Hematopoietic multipotent progenitor cell treated with erythropoietin and hydrocortisone succinate and interleukin-3 and kit ligand, for 6 days (in vitro differentiated cells): ENCODE measurements around the gene CELF5.
"Not testable (repeated sequence)": the region's sequence is repeated elsewhere in the genome, so short reads cannot be mapped to it uniquely, and the experiment has no call there.

Experiments
- DNase-seq: peaks from one replicate; pipeline ENCODE4 v3.0.0-alpha.2; 2015

CELF5 gene

DNA sequence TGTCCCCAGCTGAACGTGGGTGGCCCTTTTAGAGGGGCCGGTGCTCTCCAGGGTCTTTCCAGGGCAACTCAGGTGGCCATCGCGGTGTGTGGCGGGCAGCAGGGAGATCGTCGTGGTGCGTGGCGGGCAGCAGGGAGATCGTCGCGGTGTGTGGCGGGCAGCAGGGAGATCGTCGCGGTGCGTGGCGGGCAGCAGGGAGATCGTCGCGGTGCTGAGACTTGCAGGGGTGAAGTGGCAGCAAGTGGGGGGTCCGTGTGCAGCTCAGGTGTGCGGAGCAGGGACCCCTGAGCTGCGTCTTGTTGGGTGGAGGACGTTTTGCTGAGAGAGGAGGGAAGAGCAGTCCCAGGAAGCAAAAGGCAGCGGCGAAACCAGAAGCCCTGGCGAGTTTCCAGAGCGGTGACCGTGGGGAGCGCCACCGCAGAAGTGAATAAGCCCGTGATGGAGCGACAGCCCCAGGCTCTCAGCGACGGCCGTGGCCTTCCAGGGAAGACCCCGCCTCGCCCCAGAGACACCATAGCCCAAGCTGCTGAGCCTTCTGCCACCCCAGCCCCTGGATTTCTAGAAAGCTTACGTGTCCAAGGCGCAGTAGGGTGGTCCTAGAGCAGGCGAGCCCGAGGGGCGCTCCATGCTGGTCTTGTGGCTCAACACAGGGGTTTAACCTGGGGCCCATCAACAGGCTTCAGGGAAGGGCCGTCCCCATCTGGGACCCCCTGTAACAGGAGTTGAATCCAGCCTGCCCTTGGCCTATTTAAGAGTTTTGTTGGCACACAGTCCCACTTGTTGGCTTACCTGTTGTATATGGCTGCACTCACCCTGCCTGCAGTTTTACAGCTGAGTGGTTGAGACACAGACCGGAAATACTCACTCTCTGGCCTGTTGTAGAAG is 33.3 kb upstream of the CELF5 start:
- DNase-seq, result no peak

DNA sequence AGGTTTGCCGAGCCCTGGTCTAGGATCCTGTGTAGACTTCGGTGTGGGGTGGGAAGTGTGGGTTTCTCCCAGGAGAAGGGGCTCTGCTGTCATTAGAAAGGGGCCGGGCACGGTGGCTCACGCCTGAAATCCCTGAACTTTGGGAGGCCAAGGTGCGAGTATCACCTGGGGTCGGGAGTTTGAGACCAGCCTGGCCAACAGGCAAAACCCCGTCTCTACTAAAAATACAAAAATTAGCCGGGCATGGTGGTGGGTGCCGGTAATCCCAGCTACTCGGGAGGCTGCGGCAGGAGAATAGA is 32.7 kb upstream of the CELF5 start:
- DNase-seq, result not testable (repeated sequence)

DNA sequence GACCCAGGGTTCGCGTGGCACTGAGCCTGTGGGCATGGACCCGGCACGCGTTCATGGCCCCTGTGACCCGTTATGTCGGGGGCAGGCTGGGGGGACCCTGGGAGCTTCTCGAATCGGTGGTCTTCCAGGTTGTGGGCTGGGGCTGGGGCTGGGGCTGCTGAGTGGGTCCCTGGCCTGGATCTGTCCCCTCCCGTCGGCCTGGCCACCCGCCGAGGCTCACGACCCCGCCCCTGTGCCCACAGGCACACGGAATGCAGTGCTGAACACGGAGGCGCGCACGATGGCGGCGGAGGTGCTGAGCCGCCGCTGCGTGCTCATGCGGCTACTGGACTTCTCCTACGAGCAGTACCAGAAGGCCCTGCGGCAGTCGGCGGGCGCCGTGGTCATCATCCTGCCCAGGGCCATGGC is 32.2 kb upstream of the CELF5 start:
- DNase-seq, result no peak

DNA sequence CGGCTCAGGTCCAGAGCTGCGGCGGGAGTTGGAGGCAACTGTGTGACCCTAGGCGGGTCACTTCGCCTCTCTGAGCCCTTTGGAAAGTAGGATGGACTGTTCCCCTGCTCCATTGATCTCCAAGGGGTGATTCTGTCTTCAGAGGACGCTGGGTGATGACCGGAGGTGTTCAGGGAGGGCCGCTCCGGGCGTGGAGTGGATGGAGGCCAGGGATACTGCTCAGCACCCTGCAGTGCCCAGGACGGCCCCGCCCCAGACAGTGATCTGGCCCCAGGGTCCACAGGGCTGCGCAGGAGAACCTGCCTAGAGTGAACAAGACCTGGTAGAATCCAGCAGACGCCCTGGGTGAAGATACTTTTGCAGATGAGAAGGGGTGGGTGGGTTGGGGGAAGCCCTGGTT is 31.8 kb upstream of the CELF5 start:
- DNase-seq, result no peak

DNA sequence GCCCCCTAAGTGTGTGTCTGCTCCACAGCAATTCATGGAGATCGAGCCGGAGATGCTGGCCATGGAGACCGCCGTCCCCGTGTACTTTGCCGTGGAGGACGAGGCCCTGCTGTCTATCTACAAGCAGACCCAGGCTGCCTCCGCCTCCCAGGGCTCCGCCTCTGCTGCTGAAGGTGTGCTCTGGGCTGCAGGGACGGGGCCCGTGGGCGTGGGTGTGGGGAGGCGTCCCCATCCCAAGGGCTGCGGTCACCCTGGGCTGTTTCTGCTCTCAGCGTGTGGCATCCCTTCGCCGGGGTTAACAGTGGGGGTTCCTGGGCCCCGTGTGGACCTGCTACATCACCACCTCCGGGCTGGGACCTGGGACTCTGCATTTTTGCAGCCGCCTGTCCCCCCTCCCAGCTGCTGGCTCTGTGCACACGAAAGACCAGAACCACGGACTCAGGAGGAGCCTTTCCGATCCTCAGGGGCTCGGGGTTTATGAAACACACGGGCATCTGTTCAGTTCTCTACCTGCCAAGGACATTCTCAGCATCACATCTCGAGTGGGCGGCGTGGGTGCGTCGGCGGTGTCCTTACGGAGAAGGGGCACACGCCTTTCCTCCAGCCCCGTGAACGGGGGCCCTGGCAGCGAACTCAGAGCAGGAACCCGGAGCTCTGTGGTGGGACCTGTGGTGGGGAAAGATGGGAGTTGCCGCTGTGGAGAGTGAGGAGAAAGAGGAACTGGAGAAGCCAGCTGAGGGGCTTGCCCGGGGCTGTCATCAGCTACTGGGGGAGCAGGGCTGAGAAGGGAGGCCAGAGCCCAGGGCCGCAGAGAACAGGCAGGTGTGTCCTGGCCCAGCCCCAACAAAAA is 31.0 kb upstream of the CELF5 start:
- peak; percentile 75 for DNase-seq

DNA sequence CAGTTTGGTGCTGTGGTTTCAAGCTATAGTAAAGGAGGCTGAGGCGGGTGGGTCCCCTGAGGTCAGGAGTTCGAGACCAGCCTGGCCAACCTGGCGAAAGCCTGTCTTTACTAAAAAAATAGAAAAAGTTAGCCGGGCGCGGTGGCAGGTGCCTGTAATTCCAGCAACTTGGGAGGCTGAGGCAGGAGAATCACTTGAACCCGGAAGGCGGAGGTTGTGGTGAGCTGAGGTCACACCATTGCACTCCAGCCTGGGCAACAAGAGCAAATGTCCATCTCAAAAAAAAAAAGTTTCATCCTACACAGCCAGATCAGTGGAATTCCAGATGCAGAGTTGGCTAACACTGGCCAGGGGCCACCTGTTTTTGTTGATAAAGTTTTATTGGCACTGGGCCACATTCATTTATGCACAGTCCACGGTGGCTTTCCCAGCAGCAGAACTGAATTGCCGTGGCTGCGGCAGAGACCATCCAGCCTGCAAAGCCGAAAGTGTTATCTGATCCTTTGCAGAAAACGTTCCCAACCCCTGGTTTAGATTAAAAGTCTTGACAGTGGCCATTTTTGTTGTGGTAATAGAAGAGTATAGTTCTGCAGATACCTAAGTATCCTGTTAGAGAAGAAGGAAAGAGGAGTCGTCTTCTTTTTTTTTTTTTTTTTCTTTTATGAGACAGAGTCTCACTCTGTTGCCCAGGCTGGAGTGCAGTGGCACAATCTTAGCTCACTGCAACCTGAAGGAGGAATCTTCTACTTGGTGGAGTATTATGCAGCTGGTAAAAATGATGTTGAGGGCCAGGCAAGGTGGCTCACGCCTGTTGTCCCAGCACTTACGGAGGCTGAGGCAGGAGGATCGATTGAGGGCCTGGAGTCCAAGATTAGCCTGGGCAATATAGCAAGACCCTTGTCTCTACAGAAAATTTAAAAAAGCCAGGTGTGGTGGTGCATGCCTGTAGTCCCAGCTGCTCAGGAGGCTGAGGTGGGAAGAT is 30.1 kb upstream of the CELF5 start:
- peak; percentile 95 for DNase-seq

DNA sequence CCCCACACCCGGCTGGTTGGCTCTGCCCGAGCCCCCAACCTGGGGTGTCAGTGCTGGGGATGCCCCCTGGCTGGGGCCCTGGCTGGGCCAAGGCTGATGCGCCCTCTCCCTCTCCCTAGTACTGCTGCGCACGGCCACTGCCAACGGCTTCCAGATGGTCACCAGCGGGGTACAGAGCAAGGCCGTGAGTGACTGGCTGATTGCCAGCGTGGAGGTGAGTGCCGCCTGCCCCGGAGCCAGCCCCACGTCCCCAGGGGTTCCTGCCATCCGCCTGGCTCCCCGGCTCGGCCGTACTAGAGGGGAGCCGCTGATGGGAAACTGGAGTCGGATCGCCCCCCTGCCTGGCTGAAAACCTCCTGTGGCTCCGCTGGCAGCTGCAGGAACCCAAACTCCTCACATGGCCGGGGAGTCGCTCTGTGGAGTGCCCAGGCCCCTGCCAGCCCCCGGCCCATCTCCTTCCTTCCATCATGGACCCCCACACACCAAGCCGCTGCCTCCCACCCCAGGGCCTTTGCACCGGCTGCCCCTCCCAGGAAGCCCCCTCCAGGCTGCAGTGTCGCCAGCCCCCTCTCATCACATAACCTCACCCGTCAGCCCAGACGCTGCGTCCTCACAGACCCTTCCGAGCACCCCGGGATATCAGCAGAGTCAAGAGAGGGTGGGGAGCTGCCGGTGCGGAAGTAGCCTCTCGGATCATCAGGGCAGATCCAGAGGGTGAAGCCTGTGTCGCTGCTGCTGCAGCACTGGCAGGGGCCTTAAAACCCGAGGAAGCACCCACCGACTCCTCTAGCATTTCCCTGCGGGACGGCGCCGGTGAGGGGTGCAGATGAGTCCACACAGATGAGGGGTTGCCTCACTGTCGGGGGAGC is 28.2 kb upstream of the CELF5 start:
- no peak for DNase-seq

DNA sequence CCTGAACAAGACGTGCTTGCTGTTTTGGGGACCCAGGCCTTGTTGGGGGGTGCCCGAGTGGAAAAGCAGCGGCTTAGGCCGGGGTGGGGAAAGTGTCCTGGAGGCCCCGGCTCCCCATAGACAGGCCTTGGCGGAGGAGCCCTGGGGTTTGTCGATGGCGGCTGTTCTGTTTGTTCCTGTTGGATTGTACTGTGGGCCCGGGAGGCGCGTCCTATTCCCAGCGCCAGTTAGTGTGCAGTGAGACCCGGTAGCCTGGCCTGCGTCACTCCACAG is 27.6 kb upstream of the CELF5 start:
- DNase-seq, result no peak

DNA sequence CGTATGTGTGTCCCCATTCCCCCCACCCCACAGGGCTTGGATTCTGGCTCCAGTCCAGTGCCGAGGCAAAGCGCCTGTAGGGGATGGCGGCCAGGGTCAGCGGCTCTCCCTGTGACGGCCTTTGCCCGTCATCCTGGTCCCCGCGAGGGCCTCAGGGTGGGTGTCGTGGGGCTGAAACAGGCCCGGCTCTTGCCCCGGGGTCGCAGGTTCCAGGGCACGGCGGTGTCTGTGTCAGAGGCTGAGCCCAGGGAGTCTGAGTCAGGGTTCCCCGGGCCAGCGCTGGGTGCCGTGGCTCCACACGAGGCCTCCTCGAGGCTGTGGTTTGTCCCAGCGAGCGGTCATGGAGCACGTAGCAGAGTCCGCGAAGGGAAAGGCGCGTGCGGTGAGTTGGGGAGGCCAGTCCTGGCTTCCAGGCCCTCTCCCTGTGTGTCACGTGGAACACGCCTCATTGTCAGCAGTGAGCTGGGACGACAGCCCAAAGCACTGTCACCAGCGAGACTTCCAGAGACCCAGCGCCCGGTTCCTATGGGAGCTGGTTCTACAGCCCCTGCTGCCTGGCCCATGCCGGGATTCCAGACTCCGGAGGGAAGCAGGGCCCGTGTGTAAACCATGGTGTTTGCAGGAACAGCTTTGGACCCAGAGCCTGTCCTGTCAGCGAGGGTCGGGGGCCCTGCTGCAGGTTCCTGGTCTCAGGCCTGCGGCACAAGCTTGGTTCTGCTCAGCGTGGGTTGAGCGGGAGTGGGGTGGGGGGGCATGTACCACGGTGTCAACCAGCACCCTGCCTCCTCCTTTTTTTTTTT is 25.4 kb upstream of the CELF5 start:
- no peak for DNase-seq

DNA sequence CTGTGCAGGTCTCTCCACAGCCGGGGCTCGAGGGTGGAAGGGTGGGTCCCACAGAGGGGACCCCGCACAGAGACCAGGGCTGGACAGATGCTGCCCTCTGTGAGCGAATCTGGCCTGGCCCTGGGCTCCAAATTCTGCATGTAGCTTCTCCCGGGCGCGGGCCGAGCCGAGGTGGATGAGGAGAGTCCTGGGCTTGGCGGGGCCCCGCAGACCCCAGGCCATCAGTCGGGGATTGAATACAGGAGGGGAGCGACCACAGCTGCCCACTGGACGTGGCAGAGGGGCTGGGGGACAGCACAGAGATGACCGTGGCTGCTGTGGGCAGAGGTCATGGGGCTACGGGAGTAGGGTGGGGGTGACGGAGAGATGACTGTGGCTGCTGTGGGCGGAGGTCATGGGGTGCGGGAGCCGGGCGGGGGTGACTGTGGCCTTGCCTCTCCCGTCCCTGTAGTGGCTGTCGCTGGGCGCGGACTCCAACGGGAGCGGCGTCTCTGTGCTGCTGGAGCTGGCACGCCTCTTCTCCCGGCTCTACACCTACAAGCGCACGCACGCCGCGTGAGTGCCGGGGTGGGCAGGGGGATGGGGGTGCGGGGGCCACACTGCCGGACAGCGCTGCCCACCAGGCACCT is 23.3 kb upstream of the CELF5 start:
- DNase-seq, result no peak

DNA sequence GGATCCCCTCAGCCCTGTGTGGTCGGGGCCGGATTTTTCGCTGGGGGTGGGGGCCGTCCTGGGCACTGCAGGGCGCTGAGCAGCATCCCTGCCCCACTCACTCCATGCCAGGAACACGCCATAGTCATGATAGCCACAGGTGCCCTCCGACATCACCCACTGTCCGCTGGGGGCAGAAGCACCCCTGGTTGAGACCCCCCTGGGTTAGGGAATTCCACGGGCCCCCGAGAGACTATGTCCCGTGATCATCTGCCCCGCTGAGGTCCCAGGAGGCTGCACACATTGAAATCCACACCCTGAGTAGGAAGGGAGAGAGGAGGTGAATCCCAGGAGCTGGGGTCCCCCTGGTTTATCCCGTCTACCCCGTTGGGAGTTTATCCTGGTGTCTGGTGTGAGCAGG is 22.6 kb upstream of the CELF5 start:
- DNase-seq, result no peak

DNA sequence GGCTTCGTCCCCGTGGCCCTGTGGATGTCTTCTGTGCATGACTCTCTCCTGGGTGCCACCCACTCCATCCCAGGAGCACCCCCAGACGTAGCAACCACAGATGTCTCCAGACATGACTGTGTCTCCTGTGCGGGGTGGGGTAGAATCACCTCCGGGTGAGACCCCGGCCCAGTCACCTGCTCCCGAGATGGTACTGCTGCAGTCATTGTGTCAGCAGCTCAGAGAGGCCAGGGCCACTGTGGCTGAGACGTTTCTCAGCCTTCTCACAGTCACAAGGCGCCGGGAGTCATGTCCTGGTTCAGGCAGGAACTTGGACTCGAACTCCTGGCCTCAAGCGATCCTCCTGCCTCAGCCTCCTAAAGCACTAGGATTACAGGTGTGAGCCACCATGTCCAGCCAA is 22.1 kb upstream of the CELF5 start:
- DNase-seq, result no peak

DNA sequence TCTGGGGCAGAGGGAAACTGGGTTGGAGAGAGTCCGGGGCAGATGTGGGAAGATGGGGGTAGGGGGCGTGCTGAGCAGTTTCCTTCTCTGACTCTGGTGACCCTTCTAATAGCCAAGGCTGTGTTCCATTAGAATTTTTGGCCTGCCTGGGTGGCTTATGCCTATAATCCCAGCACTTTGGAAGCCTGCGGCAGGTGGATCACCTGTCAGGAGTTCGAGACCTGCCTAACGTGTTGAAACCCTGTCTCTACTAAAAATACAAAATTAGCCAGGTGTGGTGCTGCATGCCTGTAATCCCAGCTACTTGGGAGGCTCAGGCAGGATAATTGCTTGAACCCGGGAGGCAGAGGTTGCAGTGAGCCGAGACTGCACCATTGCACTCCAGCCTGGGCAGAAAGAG is 21.6 kb upstream of the CELF5 start:
- not testable (repeated sequence) for DNase-seq

DNA sequence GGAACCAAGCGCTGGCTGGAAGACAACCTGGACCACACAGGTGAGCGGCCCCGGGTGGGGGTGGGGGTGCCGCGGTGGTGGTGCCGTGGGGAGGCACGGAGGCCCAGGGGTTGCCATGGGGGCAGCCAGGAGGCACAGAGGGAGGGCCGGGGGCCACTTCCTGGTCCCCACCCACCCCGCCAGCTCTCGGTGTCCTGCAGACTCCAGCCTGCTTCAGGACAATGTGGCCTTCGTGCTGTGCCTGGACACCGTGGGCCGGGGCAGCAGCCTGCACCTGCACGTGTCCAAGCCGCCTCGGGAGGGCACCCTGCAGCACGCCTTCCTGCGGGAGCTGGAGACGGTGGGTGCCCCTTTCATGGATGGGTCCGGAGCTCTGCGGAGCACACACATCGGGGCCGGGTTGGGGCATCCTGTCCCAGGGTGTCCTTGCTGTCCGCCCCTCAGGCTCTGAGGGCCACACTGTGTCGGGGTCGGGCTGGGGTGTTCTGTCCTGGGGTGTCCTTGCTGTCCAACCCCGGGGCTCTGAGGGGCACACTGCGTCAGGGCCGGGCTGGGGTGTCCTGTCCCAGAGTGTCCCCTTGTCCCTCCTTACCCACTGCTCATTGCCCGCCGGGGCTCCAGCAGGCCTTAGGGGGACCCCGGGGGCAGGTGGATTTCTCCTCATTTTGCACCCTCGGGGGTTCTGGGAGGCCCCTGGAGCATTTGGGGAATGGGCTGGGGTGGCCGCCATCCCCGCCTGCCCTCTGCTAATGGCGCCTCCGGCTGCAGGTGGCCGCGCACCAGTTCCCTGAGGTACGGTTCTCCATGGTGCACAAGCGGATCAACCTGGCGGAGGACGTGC is 20.4 kb upstream of the CELF5 start:
- no peak for DNase-seq

DNA sequence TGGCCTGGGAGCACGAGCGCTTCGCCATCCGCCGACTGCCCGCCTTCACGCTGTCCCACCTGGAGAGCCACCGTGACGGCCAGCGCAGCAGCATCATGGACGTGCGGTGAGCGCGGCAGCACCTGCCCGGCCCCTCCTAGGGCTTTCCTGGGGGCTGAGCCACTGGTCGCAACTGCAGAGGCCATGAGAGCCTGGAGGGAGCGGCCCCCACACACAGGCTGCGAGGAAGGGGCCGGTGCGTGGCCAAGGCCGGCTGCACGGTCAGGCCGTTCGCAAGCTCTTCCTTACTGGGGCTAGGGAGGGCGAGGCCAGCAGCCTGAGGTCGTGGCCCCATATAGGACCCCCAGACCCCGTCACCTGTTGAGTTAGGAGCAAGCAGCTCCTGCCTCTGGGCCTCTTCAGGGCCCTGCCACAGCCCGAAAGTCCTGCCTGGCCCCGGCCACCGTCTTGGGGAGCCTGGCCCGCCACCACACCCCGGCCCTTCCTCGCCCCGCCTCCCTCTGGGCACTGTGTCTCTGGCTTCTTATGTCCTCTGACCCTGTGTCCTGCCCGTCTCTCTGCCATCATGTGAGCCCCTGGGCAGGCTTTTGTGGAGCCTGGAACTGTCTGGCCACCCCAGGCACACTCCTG is 19.7 kb upstream of the CELF5 start:
- DNase-seq, result no peak

DNA sequence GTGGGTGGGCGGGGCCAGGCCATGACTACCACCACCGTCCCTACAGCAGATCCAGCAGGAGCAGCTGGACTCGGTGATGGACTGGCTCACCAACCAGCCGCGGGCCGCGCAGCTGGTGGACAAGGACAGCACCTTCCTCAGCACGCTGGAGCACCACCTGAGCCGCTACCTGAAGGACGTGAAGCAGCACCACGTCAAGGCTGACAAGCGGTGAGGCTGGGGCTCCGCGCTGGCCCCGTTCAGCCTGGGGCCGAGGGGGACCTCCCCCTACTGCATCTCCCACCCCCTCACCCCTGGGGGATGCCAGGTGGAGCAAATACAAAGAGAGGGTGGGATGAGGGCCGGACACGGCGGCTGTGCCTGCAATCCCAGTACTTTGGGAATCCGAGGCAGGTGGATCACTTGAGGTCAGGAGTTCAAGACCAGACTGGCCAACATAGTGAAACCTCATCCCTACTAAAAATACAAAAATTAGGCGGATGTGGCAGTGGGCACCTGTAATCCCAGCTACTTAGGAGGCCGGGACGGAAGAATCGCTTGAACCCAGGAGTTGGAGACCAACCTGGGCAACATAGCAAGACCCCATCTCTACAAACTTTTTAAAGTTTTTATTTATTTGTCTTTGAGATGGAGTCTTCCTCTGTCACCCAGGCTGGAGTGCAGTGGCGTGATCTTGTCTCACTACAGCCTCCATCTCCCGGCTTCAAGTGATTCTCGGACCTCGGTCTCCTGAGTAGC is 18.1 kb upstream of the CELF5 start:
- no peak for DNase-seq

DNA sequence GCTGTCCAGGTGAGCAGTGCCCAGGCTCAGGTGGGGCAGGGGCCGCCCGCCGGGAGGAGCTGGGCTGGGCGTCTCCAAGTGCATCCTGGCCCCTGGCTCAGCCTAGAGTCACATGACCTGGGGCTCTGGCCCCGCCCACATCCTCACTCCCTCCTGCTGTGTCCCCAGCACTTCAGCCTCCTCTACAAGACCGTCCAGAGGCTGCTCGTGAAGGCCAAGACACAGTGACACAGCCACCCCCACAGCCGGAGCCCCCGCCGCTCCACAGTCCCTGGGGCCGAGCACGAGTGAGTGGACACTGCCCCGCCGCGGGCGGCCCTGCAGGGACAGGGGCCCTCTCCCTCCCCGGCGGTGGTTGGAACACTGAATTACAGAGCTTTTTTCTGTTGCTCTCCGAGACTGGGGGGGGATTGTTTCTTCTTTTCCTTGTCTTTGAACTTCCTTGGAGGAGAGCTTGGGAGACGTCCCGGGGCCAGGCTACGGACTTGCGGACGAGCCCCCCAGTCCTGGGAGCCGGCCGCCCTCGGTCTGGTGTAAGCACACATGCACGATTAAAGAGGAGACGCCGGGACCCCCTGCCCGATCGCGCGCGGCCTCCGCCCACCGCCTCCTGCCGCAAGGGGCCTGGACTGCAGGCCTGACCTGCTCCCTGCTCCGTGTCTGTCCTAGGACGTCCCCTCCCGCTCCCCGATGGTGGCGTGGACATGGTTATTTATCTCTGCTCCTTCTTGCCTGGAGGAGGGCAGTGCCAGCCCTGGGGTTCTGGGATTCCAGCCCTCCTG is 16.8 kb upstream of the CELF5 start:
- DNase-seq, result no peak
